Spleen (tissue), 11 donors: Measurements from ENCODE around the gene MICAL3. TPM values are rescaled to one million over a fixed set of nuclear protein-coding genes. Genes with fewer than 3 reads are reported as not detected.
"Not testable (repeated sequence)": the region's sequence is repeated elsewhere in the genome, so short reads cannot be mapped to it uniquely, and the experiment has no call there.

Source experiments
- DNase-seq: peaks from one replicate; pipeline ENCODE4 v3.0.0-alpha.2; 2020
- H3K27ac ChIP-seq, 8 donors: fragments of 200-600 bp; sonication (generic) in 7 of 8; 1 replicate in 4 of 8; 2 replicates in 4 of 8; pipeline versions ENCODE4 v1.5.0 to v1.8.0; 2016 to 2021; ENCODE audit warnings: inconsistent platforms in 4 of 8, mild to moderate bottlenecking in 4 of 8, moderate library complexity in 1 of 8
- H3K27me3 ChIP-seq, 7 donors: fragments of 200-600 bp; sonication (generic) in 6 of 7; replicated peaks in 1 of 7; 1 replicate in 4 of 7; 2 replicates in 3 of 7; pipeline versions ENCODE4 v1.5.0 to v1.8.0; 2016 to 2021; ENCODE audit warnings: inconsistent platforms in 3 of 7, mild to moderate bottlenecking in 1 of 7
- H3K36me3 ChIP-seq, 6 donors: fragments of 200-600 bp; sonication (generic) in 5 of 6; 1 replicate in 4 of 6; 2 replicates in 2 of 6; pipeline versions ENCODE4 v1.5.0 to v1.8.0; 2016 to 2021; ENCODE audit warnings: inconsistent platforms in 2 of 6
- H3K4me1 ChIP-seq, 6 donors: fragments of 200-600 bp; sonication (generic) in 5 of 6; 1 replicate in 3 of 6; 2 replicates in 3 of 6; pipeline versions ENCODE4 v1.5.0 to v1.8.0; 2016 to 2021; ENCODE audit warnings: inconsistent platforms in 3 of 6
- H3K4me3 ChIP-seq, 8 donors: fragments of 200-600 bp; sonication (generic) in 7 of 8; 1 replicate in 4 of 8; 2 replicates in 4 of 8; pipeline versions ENCODE4 v1.5.0 to v1.8.0; 2016 to 2021; ENCODE audit warnings: inconsistent platforms in 4 of 8, mild to moderate bottlenecking in 4 of 8, moderate library complexity in 2 of 8
- H3K9me3 ChIP-seq, 8 donors: fragments of 200-600 bp; sonication (generic) in 7 of 8; 1 replicate in 4 of 8; 2 replicates in 4 of 8; pipeline versions ENCODE4 v1.5.0 to v1.8.0; 2016 to 2021; ENCODE audit warnings: inconsistent platforms in 4 of 8
- CTCF ChIP-seq, 11 experiments: fragments of 200-600 bp in 7 of 11; fragments of 450-650 bp in 4 of 11; sonication (generic) in 4 of 11; IDR thresholded peaks in 8 of 11; conservative IDR thresholded peaks in 3 of 11; 1 replicate in 7 of 11; 2 replicates in 4 of 11; pipeline versions ENCODE4 v1.4.0 to v1.8.0; 2016 to 2021; ENCODE audit warnings: antibody characterized with exemption in 11 of 11, inconsistent platforms in 4 of 11, mild to moderate bottlenecking in 1 of 11
- POLR2A ChIP-seq, 3 donors: fragments of 450-650 bp; IDR thresholded peaks; one replicate each; pipeline ENCODE4 v1.5.1; 2017; ENCODE audit warnings: antibody characterized with exemption in 3 of 3, mild to moderate bottlenecking in 1 of 3
- POLR2AphosphoS5 ChIP-seq, 3 donors: sonication (generic); formaldehyde crosslinking; IDR thresholded peaks; one replicate each; pipeline ENCODE4 v1.5.1; 2017; ENCODE audit warnings: antibody characterized with exemption in 3 of 3
- WGBS, 5 donors: extraction: QIAGEN DNeasy Blood & Tissue Kit in 3 of 5; methylation state at CpG; one replicate each; pipeline versions ENCODE4 v1.1.5 to v1.1.7; 2013 to 2018; 5-methylcytosine and 5-hydroxymethylcytosine counted together
- intact Hi-C: fragments of 100-400 bp; cut with DNase I; formaldehyde crosslinking; loops from one replicate; pipeline ENCODE4 v1.15.0; 2023; ENCODE audit warnings: low total_unique reads
- polyA plus RNA-seq, 3 donors: library from polyadenylated mRNA; stranded (reverse); fragments of 200-250 nt; gene quantifications; one replicate each; pipeline ENCODE4 v1.2.1, GENCODE V29; 2013
- total RNA-seq, 7 donors: library from RNA; depleted of rRNA in 3 of 7; stranded (reverse); fragments of >200 nt in 3 of 7; fragmentation: NEBNext Ultra II Directional in 4 of 7; extraction: Animal tissue kit (Norgen Biotek cat#: 25700) in 4 of 7; gene quantifications; one replicate each; pipeline versions ENCODE4 v1.1.0 to v1.2.1, GENCODE V29; 2016 to 2021
- donor health status: healthy with polysubstance abuse.
- donor health status: DM: no; HTN: no; CAD: no; lungs with moderate emphysema.
- donor health status: DM: no; HTN: no; CAD: no.
- donor health status: Bipolar disorder and iron deficiency.
- donor health status: healthy.
- donor health status: DM: no; HTN: no; CAD: no.
- donor health status: DM: yes; HTN: yes; CAD: no.

The MICAL3 gene
- total and polyA plus RNA-seq, 10 donors = 2.6 to 133 (median 75.2) TPM

- peak overlapping the region in 5 of 8 donors; percentile 21 to 66 (median 39) for H3K27ac ChIP-seq
- intact Hi-C loops = no loop called here
- DNase-seq = no peak
- H3K4me1 ChIP-seq = peaks cover 0 to 26% (median 14%) of the 10 kb centered on the region in 6 donors
- H3K9me3 ChIP-seq = no peaks in the 10 kb centered on the region
- H3K36me3 ChIP-seq = no peaks in the 10 kb centered on the region
- no peaks in the 10 kb centered on the region for H3K27me3 ChIP-seq
- peak in 1 of 3 donors; percentile 52 for TF ChIP-seq POLR2AphosphoS5 (IDR thresholded peaks at IDR 0.05)
- TF ChIP-seq CTCF (IDR thresholded peaks at IDR 0.05 in 8 of 11, conservative IDR thresholded peaks at IDR 0.05 in 3 of 11) = no peak
- TF ChIP-seq POLR2A (IDR thresholded peaks at IDR 0.05) = no peak
- H3K4me3 ChIP-seq = no peak overlapping the region
- 75 to 88% (median 77%) methylated on average over 6 of the region's 6 CpGs for WGBS, 5 donors
Measured at GRCh38 chr22:18042685-18043084, 18.3 kb upstream of the MICAL3 start.

GRCh38 chr22:18040898-18041297, 16.5 kb upstream of the MICAL3 start:
- WGBS, 5 donors = 88 to 96% (median 94%) methylated on average over 6 of the region's 6 CpGs
- intact Hi-C loops = not testable (repeated sequence)

GRCh38 chr22:18035751-18036150, 11.4 kb upstream of the MICAL3 start:
- intact Hi-C loops = no loop called here
- Histone ChIP-seq H3K4me1 (peaks cover 0 to 12% (median 0%) of the 10 kb centered on the region in 6 donors), H3K36me3 (no peaks in the 10 kb centered on the region), H3K27ac (peak overlapping the region in 5 of 8 donors; percentile 23 to 56 (median 35)), H3K9me3 (no peaks in the 10 kb centered on the region), H3K4me3 (no peak overlapping the region), H3K27me3 (no peaks in the 10 kb centered on the region)
- peak; percentile 49 for DNase-seq
- WGBS, 5 donors = 58 to 80% (median 60%) methylated on average over 9 of the region's 9 CpGs
- TF ChIP-seq CTCF (IDR thresholded peaks at IDR 0.05 in 8 of 11, conservative IDR thresholded peaks at IDR 0.05 in 3 of 11) (no peak), POLR2AphosphoS5 (IDR thresholded peaks at IDR 0.05) (no peak), POLR2A (IDR thresholded peaks at IDR 0.05) (no peak)

More at GRCh38 chr22:18040898-18041297, 16.5 kb upstream of the MICAL3 start:
- not testable (repeated sequence) for H3K36me3 ChIP-seq, H3K9me3 ChIP-seq, H3K4me3 ChIP-seq, H3K27ac ChIP-seq, H3K27me3 ChIP-seq, DNase-seq
- H3K4me1 ChIP-seq = peaks cover 0 to 31% (median 14%) of the 10 kb centered on the region in 6 donors

- Histone ChIP-seq H3K4me3 (no peak overlapping the region), H3K27ac (no peak overlapping the region), H3K27me3 (no peaks in the 10 kb centered on the region), H3K9me3 (no peaks in the 10 kb centered on the region), H3K36me3 (no peaks in the 10 kb centered on the region), H3K4me1 (peaks cover 0 to 12% (median 0%) of the 10 kb centered on the region in 6 donors)
- intact Hi-C loops = no loop called here
- no peak for DNase-seq
- TF ChIP-seq CTCF (IDR thresholded peaks at IDR 0.05 in 8 of 11, conservative IDR thresholded peaks at IDR 0.05 in 3 of 11) (no peak), POLR2AphosphoS5 (IDR thresholded peaks at IDR 0.05) (no peak), POLR2A (IDR thresholded peaks at IDR 0.05) (no peak)
- 84 to 95% (median 91%) methylated on average over 3 of the region's 3 CpGs for WGBS, 5 donors
Measured at GRCh38 chr22:18034076-18034475, 9.7 kb upstream of the MICAL3 start.
